Esophagus muscularis mucosa (tissue), 4 donors: ENCODE data around the gene APOE. TPM values are rescaled to one million over a fixed set of nuclear protein-coding genes. Genes with fewer than 3 reads are reported as not detected.
"Not testable (repeated sequence)": the region's sequence is repeated elsewhere in the genome, so short reads cannot be mapped to it uniquely, and the experiment has no call there.

Experiments
- DNase-seq: peaks from one replicate; pipeline ENCODE4 v3.0.0-alpha.2; 2017; ENCODE audit errors: extremely low spot score
- H3K27ac ChIP-seq, 4 donors: fragments of 200-600 bp; sonication (generic); replicated peaks in 1 of 4; 1 replicate in 3 of 4; 2 replicates in 1 of 4; pipeline ENCODE4 v1.5.1; 2016 to 2019; ENCODE audit warnings: mild to moderate bottlenecking in 1 of 4
- H3K27me3 ChIP-seq, 4 donors: fragments of 200-600 bp; sonication (generic); one replicate each; pipeline versions ENCODE4 v1.5.1 to v1.6.0; 2016 to 2019
- H3K36me3 ChIP-seq, 4 donors: fragments of 200-600 bp; sonication (generic); one replicate each; pipeline ENCODE4 v1.5.1; 2016 to 2019
- H3K4me1 ChIP-seq, 4 donors: fragments of 200-600 bp; sonication (generic); one replicate each; pipeline ENCODE4 v1.5.1; 2016 to 2019
- H3K4me3 ChIP-seq, 4 donors: fragments of 200-600 bp; sonication (generic); 1 replicate in 2 of 4; 2 replicates in 2 of 4; pipeline ENCODE4 v1.5.1; 2016 to 2019; ENCODE audit warnings: mild to moderate bottlenecking in 4 of 4, moderate library complexity in 1 of 4
- H3K9me3 ChIP-seq, 4 donors: fragments of 200-600 bp; sonication (generic); 1 replicate in 3 of 4; 2 replicates in 1 of 4; pipeline ENCODE4 v1.5.1; 2016 to 2019
- EP300 ChIP-seq: sonication (generic); formaldehyde crosslinking; IDR thresholded peaks from one replicate; pipeline ENCODE4 v1.6.1; 2017; ENCODE audit warnings: antibody characterized with exemption
- POLR2A ChIP-seq: fragments of 450-650 bp; IDR thresholded peaks from one replicate; pipeline ENCODE4 v1.6.1; 2017; ENCODE audit warnings: antibody characterized with exemption, moderate library complexity, mild to moderate bottlenecking, low read depth
- POLR2AphosphoS5 ChIP-seq, 2 donors: sonication (generic); formaldehyde crosslinking; IDR thresholded peaks; one replicate each; pipeline ENCODE4 v1.6.1; 2017; ENCODE audit warnings: antibody characterized with exemption in 2 of 2
- WGBS: methylation state at CpG from one replicate; pipeline ENCODE4 v1.1.5; 2018; 5-methylcytosine and 5-hydroxymethylcytosine counted together
- intact Hi-C: fragments of 100-400 bp; cut with DNase I; formaldehyde crosslinking; loops from one replicate; pipeline ENCODE4 v1.15.1; 2023
- total RNA-seq, 4 donors: library from RNA; depleted of rRNA; stranded (reverse); fragments of >200 nt; gene quantifications; one replicate each; pipeline versions ENCODE4 v1.1.0 to v1.2.1, GENCODE V29; 2016
- TF ChIP-seq, protein P1 (sequence below), 3 experiments: fragments of 200-600 bp in 2 of 3; fragments of 450-650 bp in 1 of 3; sonication (generic) in 2 of 3; IDR thresholded peaks; one replicate each; pipeline ENCODE4 v1.5.1; 2017 to 2019; ENCODE audit warnings: antibody characterized with exemption in 3 of 3, mild to moderate bottlenecking in 2 of 3, moderate library complexity in 1 of 3

Gene APOE
- total RNA-seq, 4 donors from 2014 or later: 20.3 to 47.3 (median 37.2) TPM

DNA sequence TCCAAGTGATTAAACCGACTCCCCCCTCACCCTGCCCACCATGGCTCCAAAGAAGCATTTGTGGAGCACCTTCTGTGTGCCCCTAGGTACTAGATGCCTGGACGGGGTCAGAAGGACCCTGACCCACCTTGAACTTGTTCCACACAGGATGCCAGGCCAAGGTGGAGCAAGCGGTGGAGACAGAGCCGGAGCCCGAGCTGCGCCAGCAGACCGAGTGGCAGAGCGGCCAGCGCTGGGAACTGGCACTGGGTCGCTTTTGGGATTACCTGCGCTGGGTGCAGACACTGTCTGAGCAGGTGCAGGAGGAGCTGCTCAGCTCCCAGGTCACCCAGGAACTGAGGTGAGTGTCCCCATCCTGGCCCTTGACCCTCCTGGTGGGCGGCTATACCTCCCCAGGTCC is 2.0 kb downstream of the APOE start:
- Histone ChIP-seq H3K36me3 (peaks cover 6 to 9% (median 8%) of the 10 kb centered on the region in 4 donors), H3K27ac (no peak overlapping the region), H3K27me3 (peaks cover 7 to 59% (median 25%) of the 10 kb centered on the region in 4 donors), H3K4me3 (no peak overlapping the region), H3K9me3 (no peaks in the 10 kb centered on the region), H3K4me1 (peaks cover 14 to 41% (median 35%) of the 10 kb centered on the region in 4 donors)
- intact Hi-C loops: no loop called here
- TF ChIP-seq, protein P1, sequence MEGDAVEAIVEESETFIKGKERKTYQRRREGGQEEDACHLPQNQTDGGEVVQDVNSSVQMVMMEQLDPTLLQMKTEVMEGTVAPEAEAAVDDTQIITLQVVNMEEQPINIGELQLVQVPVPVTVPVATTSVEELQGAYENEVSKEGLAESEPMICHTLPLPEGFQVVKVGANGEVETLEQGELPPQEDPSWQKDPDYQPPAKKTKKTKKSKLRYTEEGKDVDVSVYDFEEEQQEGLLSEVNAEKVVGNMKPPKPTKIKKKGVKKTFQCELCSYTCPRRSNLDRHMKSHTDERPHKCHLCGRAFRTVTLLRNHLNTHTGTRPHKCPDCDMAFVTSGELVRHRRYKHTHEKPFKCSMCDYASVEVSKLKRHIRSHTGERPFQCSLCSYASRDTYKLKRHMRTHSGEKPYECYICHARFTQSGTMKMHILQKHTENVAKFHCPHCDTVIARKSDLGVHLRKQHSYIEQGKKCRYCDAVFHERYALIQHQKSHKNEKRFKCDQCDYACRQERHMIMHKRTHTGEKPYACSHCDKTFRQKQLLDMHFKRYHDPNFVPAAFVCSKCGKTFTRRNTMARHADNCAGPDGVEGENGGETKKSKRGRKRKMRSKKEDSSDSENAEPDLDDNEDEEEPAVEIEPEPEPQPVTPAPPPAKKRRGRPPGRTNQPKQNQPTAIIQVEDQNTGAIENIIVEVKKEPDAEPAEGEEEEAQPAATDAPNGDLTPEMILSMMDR (IDR thresholded peaks at IDR 0.05): no peak
- TF ChIP-seq POLR2A (no peak), POLR2AphosphoS5 (IDR thresholded peaks at IDR 0.05) (no peak), EP300 (no peak)
- no peak for DNase-seq
- WGBS: 95% methylated on average over 7 of the region's 12 CpGs

DNA sequence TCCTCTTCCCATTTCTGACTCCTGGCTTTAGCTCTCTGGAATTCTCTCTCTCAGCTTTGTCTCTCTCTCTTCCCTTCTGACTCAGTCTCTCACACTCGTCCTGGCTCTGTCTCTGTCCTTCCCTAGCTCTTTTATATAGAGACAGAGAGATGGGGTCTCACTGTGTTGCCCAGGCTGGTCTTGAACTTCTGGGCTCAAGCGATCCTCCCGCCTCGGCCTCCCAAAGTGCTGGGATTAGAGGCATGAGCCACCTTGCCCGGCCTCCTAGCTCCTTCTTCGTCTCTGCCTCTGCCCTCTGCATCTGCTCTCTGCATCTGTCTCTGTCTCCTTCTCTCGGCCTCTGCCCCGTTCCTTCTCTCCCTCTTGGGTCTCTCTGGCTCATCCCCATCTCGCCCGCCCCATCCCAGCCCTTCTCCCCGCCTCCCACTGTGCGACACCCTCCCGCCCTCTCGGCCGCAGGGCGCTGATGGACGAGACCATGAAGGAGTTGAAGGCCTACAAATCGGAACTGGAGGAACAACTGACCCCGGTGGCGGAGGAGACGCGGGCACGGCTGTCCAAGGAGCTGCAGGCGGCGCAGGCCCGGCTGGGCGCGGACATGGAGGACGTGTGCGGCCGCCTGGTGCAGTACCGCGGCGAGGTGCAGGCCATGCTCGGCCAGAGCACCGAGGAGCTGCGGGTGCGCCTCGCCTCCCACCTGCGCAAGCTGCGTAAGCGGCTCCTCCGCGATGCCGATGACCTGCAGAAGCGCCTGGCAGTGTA is 2.7 kb downstream of the APOE start:
- intact Hi-C loops: no loop called here
- H3K4me1 ChIP-seq: peaks cover 14 to 41% (median 35%) of the 10 kb centered on the region in 4 donors
- TF ChIP-seq, protein P1 (IDR thresholded peaks at IDR 0.05): no peak
- TF ChIP-seq POLR2A (no peak), POLR2AphosphoS5 (IDR thresholded peaks at IDR 0.05) (no peak)

DNA sequence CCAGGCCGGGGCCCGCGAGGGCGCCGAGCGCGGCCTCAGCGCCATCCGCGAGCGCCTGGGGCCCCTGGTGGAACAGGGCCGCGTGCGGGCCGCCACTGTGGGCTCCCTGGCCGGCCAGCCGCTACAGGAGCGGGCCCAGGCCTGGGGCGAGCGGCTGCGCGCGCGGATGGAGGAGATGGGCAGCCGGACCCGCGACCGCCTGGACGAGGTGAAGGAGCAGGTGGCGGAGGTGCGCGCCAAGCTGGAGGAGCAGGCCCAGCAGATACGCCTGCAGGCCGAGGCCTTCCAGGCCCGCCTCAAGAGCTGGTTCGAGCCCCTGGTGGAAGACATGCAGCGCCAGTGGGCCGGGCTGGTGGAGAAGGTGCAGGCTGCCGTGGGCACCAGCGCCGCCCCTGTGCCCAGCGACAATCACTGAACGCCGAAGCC is 3.3 kb downstream of the APOE start:
- 98% methylated on average over 10 of the region's 44 CpGs for WGBS
- no peak overlapping the region for H3K4me3 ChIP-seq
- intact Hi-C loops: no loop called here
- no peak for DNase-seq
- peaks cover 7 to 64% (median 25%) of the 10 kb centered on the region in 4 donors for H3K27me3 ChIP-seq
- no peaks in the 10 kb centered on the region for H3K9me3 ChIP-seq
- TF ChIP-seq, protein P1 (IDR thresholded peaks at IDR 0.05): no peak
- TF ChIP-seq EP300: no peak
- no peak for TF ChIP-seq POLR2AphosphoS5 (IDR thresholded peaks at IDR 0.05)
- no peak for TF ChIP-seq POLR2A
- peaks cover 11 to 38% (median 34%) of the 10 kb centered on the region in 4 donors for H3K4me1 ChIP-seq
- H3K36me3 ChIP-seq: no peaks in the 10 kb centered on the region
- H3K27ac ChIP-seq: no peak overlapping the region

More for the DNA sequence above, 2.7 kb downstream of the APOE start:
- Histone ChIP-seq H3K9me3 (no peaks in the 10 kb centered on the region), H3K27ac (no peak overlapping the region), H3K36me3 (peaks cover 0 to 3% (median 2%) of the 10 kb centered on the region in 4 donors), H3K4me3 (no peak overlapping the region), H3K27me3 (peaks cover 7 to 64% (median 25%) of the 10 kb centered on the region in 4 donors)
- DNase-seq: no peak
- 94% methylated on average over 45 of the region's 46 CpGs for WGBS

DNA sequence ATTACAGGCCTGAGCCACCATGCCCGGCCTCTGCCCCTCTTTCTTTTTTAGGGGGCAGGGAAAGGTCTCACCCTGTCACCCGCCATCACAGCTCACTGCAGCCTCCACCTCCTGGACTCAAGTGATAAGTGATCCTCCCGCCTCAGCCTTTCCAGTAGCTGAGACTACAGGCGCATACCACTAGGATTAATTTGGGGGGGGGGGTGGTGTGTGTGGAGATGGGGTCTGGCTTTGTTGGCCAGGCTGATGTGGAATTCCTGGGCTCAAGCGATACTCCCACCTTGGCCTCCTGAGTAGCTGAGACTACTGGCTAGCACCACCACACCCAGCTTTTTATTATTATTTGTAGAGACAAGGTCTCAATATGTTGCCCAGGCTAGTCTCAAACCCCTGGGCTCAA is 4.2 kb downstream of the APOE start:
- TF ChIP-seq POLR2AphosphoS5 (IDR thresholded peaks at IDR 0.05): no peak
- no peak for TF ChIP-seq EP300
- TF ChIP-seq POLR2A: no peak
- 86% methylated on average over 5 of the region's 5 CpGs for WGBS
- Histone ChIP-seq H3K4me3 (no peak overlapping the region), H3K4me1 (peaks cover 10 to 39% (median 36%) of the 10 kb centered on the region in 4 donors), H3K9me3 (no peaks in the 10 kb centered on the region), H3K36me3 (no peaks in the 10 kb centered on the region), H3K27ac (no peak overlapping the region), H3K27me3 (peaks cover 7 to 57% (median 24%) of the 10 kb centered on the region in 4 donors)
- DNase-seq: no peak
- intact Hi-C loops: no loop called here

GRCh38 chr19:44911896-44912295 is 6.3 kb downstream of the APOE start:
- H3K27me3 ChIP-seq: peaks cover 0 to 36% (median 5%) of the 10 kb centered on the region in 4 donors
- intact Hi-C loops, H3K36me3 ChIP-seq, H3K9me3 ChIP-seq, H3K27ac ChIP-seq, DNase-seq, H3K4me3 ChIP-seq: not testable (repeated sequence)
- peaks cover 5 to 35% (median 28%) of the 10 kb centered on the region in 4 donors for H3K4me1 ChIP-seq
- 93% methylated on average over 6 of the region's 6 CpGs for WGBS
